GM12891 (cell line): ENCODE measurements around the gene UGT1A4.

Experiments
- PAX5 ChIP-seq: IDR thresholded peaks from 2 replicates; pipeline ENCODE4 v1.6.1; 2011; ENCODE audit warnings: low read length, moderate library complexity, mild to moderate bottlenecking; ENCODE audit not compliant: insufficient read depth, severe bottlenecking
- POLR2A ChIP-seq: IDR thresholded peaks from 2 replicates; pipeline ENCODE4 v1.6.1; 2011; ENCODE audit warnings: low read depth, low read length, control low read depth
- POLR2AphosphoS5 ChIP-seq: IDR thresholded peaks from 2 replicates; pipeline ENCODE4 v1.6.1; 2011; ENCODE audit warnings: low read depth, low read length, control low read depth
- POU2F2 ChIP-seq: IDR thresholded peaks from 2 replicates; pipeline ENCODE4 v1.6.1; 2011; ENCODE audit warnings: low read depth, mild to moderate bottlenecking, control low read depth, low read length, moderate library complexity
- SPI1 ChIP-seq: IDR thresholded peaks from 2 replicates; pipeline ENCODE4 v1.6.1; 2011; ENCODE audit warnings: low read depth, low read length, control low read depth
- TAF1 ChIP-seq: IDR thresholded peaks from 2 replicates; pipeline ENCODE4 v1.6.1; 2011; ENCODE audit warnings: low read depth, low read length, control low read depth

DNA sequence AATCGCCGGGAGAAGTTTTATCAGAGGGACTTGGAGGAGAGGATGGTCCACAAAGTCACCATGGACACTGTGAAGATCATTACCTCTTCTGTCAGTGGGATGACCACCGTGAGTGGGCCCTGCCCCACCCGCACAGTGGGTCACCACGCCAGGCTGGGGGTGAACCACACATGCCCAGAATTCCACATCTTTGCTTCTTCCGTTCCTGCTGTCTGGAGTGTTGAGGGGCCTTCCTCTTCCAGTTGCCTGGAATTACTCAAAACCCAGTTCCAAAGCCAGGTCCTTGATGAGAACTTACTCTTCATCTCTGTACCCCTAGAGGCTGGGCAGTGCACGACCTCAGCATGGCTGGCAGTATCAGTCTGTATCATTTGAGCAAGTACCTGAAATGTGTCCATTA is 81.7 kb downstream of the UGT1A4 start:
- no peak for TF ChIP-seq POLR2A
- no peak for TF ChIP-seq SPI1
- TF ChIP-seq PAX5, result no peak
- TF ChIP-seq TAF1, result no peak
- TF ChIP-seq POLR2AphosphoS5, result no peak
- TF ChIP-seq POU2F2, result no peak
